Measurements from ENCODE around the gene TMEM271.

TMEM271 gene

GRCh38 chr4:526189-526909 is 49.7 kb downstream of the TMEM271 start:
- no peaks in the 10 kb centered on the region for H3K4me1 ChIP-seq (ENCODE audit: low read depth, poor library complexity, severe bottlenecking)
- no peak overlapping the region for H3K9ac ChIP-seq
- H3K79me2 ChIP-seq (ENCODE audit: insufficient read depth, low read depth) = no peaks in the 10 kb centered on the region
- H3K27ac ChIP-seq = no peak overlapping the region
- H4K20me1 ChIP-seq (ENCODE audit: insufficient read depth) = no peaks in the 10 kb centered on the region
- H2AFZ ChIP-seq (ENCODE audit: low read depth) = no peak overlapping the region
- no peak overlapping the region for H3K4me2 ChIP-seq
- no peaks in the 10 kb centered on the region for H3K36me3 ChIP-seq (ENCODE audit: insufficient read depth)
- no peak overlapping the region for H3K4me3 ChIP-seq (IDR thresholded peaks at IDR 0.05; ENCODE audit: insufficient read depth, low read depth, low read length)
- no peak for TF ChIP-seq CTCF (conservative IDR thresholded peaks at IDR 0.05; ENCODE audit: low read depth, low read length)
- H3K27me3 ChIP-seq (ENCODE audit: insufficient read depth, low read depth) = no peaks in the 10 kb centered on the region

GRCh38 chr4:525660-526059 is 50.4 kb downstream of the TMEM271 start:
- no peak overlapping the region for H3K9ac ChIP-seq
- no peaks in the 10 kb centered on the region for H3K36me3 ChIP-seq (ENCODE audit: insufficient read depth)
- H3K4me3 ChIP-seq (IDR thresholded peaks at IDR 0.05; ENCODE audit: insufficient read depth, low read depth, low read length) = no peak overlapping the region
- TF ChIP-seq CTCF (conservative IDR thresholded peaks at IDR 0.05; ENCODE audit: low read depth, low read length) = no peak
- H3K4me1 ChIP-seq (ENCODE audit: low read depth, poor library complexity, severe bottlenecking) = no peaks in the 10 kb centered on the region
- H3K27me3 ChIP-seq (ENCODE audit: insufficient read depth, low read depth) = no peaks in the 10 kb centered on the region
- no peak overlapping the region for H2AFZ ChIP-seq (ENCODE audit: low read depth)
- no peak overlapping the region for H3K4me2 ChIP-seq
- no peaks in the 10 kb centered on the region for H3K79me2 ChIP-seq (ENCODE audit: insufficient read depth, low read depth)
- H3K27ac ChIP-seq = no peak overlapping the region
- H4K20me1 ChIP-seq (ENCODE audit: insufficient read depth) = no peaks in the 10 kb centered on the region

GRCh38 chr4:524196-524595 is 51.9 kb downstream of the TMEM271 start:
- Histone ChIP-seq H3K4me2 (no peak overlapping the region), H3K27me3 (ENCODE audit: insufficient read depth, low read depth) (no peaks in the 10 kb centered on the region), H3K36me3 (ENCODE audit: insufficient read depth) (no peaks in the 10 kb centered on the region), H3K4me1 (ENCODE audit: low read depth, poor library complexity, severe bottlenecking) (no peaks in the 10 kb centered on the region), H4K20me1 (ENCODE audit: insufficient read depth) (no peaks in the 10 kb centered on the region), H2AFZ (ENCODE audit: low read depth) (no peak overlapping the region), H3K79me2 (ENCODE audit: insufficient read depth, low read depth) (no peaks in the 10 kb centered on the region), H3K9ac (no peak overlapping the region), H3K27ac (no peak overlapping the region), H3K4me3 (IDR thresholded peaks at IDR 0.05; ENCODE audit: insufficient read depth, low read depth, low read length) (no peak overlapping the region)
- no peak for TF ChIP-seq CTCF (conservative IDR thresholded peaks at IDR 0.05; ENCODE audit: low read depth, low read length)
